Measurements from ENCODE around the gene ADAMTS2. TPM values are rescaled to one million over a fixed set of nuclear protein-coding genes. Genes with fewer than 3 reads are reported as not detected.

Gene ADAMTS2
- total RNA-seq, 1 donor from 2014 or later, result not detected

DNA sequence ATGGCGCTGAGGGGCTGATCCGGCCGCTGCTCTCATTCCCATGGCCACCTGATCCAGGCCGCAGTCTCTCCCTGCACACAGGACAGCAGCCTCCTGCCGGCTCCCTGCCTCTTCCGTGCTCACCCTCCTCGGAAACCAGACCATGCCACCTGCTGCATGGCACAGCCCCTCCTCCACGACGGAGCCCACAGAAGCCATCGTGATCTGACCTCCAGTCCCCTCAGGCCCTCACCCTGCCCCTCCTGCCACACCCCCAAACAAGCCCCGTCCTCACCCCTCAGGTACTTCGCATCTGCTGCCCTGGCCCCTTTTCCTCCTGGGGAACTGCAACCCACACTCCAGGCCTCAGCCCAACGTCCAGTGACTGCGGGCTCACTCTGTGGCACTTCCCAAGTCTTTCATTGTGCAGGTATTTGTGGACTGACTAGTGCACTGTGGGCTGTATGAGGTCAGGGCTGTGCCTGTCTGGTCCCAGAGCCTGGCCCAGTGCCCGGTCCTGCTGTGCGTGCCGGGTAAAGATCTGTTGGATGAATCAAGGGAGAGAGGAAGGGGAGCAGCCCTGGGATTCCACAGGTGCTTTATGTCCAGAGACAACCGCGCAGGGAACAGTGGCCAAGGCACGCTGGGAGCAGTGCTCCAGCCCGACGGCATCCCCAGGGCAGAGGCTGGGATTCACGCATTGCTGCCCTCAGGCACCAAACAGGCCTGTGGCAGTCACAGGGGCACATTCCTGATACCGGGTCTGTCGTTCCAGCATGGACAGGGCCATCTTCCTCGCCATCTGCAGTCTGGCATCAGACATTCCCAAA, 86.1 kb downstream of the ADAMTS2 start:
- intact Hi-C loops (cut with micrococcal nuclease), result no loop called here
- Mint-ChIP-seq H3K4me1 (ENCODE audit: low read depth) (no peaks in the 10 kb centered on the region), H3K27me3 (ENCODE audit: low read depth) (no peaks in the 10 kb centered on the region), H3K4me3 (ENCODE audit: low read depth) (no peak overlapping the region), H3K36me3 (ENCODE audit: low read depth) (no peaks in the 10 kb centered on the region), H3K27ac (no peak overlapping the region), H3K9me3 (no peaks in the 10 kb centered on the region)
- DNase-seq (ENCODE audit: low spot score), result no peak

DNA sequence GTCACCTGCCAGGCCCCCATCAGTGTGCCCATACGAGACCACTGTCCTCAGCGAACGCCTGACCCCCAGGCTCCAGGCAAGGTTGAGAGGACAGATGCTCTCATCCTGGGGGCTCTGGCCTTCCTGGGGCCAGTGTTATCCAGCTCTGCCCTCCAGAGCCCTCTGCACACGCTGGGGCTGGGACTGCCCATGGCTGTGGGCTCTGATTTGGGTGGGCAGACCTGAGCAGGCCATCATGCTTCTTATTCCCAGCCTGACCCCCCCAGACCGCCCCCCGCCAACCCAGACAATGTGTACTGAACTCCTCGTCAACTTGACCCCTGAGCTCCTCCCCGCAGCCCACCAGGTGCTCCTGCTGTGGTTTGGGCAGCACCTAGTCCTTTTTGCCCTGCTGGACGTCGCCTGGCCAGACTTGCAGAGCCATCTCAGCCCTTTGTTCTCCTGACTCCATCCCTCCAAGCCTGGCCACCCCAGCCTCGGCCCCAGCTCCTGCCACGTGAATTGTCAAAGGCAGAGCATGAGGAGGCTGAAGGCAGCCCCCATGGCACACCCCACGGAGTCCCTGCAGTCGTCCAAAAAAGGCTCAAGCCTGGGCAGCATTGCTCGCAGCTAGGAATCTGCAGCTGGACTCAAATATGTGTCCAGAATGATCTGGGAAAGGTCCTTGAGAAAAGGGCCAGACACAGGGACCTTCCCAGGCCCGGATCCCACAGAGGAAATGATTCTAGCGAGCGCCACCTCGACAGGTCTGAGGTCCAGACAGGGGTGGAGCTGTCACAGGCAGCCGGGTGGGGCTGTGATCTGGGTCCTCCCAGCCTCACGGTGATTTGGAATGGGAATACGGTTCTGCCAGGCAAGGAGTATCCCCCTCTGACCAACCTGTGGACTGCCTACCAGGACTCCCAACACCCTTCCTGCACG, 87.0 kb downstream of the ADAMTS2 start:
- no peak for DNase-seq (ENCODE audit: low spot score)
- intact Hi-C loops (cut with micrococcal nuclease), result no loop called here
- Mint-ChIP-seq H3K36me3 (ENCODE audit: low read depth) (no peaks in the 10 kb centered on the region), H3K9me3 (no peaks in the 10 kb centered on the region), H3K27ac (no peak overlapping the region), H3K27me3 (ENCODE audit: low read depth) (no peaks in the 10 kb centered on the region), H3K4me3 (ENCODE audit: low read depth) (no peak overlapping the region), H3K4me1 (ENCODE audit: low read depth) (no peaks in the 10 kb centered on the region)

DNA sequence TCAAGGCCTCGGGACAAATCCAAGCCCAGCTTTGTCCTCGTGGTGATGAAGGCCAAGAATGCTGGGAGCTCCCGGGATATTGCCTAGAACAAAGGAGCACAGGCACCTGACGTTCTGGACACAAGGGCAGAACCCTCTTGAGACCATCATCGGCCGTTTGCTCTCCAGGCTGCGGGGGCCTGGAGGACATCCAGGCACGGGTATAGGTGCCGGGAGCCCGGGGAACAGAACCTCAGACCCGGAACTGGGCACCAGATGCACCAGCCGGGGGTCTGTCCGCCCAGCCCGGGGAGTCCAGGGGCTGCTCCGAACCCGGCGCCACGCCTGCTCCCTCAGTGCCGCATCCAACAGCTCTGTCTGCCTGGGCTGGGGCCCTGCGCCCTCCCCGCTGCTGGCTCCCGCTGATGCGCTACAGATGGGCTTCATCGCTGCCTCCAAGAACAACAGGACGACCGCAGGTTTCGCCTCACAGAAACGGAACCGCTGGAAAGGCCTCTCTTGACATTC, 88.0 kb downstream of the ADAMTS2 start:
- intact Hi-C loops (cut with micrococcal nuclease), result no loop called here
- H3K4me1 Mint-ChIP-seq (ENCODE audit: low read depth), result no peaks in the 10 kb centered on the region
- no peak for DNase-seq (ENCODE audit: low spot score)

DNA sequence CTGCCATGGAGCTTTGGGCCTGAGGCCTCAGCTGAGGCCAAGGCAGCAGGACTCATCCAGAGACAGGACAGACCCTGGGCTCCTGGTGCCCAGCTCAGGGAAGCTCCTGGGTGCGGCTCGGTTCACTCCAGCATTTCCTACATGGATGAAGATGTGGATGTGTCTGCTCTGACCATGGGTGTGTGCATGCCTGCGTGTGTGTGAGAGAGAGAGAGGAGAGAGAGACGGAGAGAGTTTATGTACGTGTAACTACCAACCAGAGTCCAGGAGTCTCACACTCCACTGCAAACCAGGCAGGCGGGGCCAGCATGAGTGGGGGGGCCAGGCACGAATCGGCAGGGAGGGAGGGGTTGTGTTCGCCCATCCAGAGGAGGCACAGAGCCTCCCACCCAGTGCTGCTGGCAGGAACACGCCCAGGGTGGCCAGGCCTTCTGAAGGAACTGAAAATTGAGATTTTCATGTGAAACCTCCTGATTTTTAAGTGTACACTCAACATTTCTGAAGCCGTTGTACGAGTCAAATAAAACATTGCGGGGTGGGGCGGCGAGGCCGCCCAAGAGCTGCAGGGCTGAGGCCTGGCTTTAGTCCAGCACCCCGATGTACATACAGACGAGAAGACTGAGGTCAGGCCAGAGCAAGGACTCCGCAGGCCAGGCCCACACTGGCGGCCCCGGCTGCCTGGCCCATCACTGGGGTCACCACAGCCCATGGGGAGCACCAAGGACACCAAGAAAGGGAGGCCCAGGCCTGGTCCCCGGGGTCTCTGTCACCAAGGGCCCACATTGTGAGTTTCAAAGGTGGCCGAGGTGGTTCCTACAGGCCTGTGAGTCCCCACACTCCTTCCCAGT, 88.7 kb downstream of the ADAMTS2 start:
- no peak for DNase-seq (ENCODE audit: low spot score)
- intact Hi-C loops (cut with micrococcal nuclease), result no loop called here
- Mint-ChIP-seq H3K4me1 (ENCODE audit: low read depth) (no peaks in the 10 kb centered on the region), H3K27me3 (ENCODE audit: low read depth) (no peaks in the 10 kb centered on the region), H3K36me3 (ENCODE audit: low read depth) (no peaks in the 10 kb centered on the region), H3K4me3 (ENCODE audit: low read depth) (no peak overlapping the region), H3K27ac (no peak overlapping the region), H3K9me3 (no peaks in the 10 kb centered on the region)

More for the DNA sequence above, 88.0 kb downstream of the ADAMTS2 start:
- Mint-ChIP-seq H3K9me3 (no peaks in the 10 kb centered on the region), H3K27ac (no peak overlapping the region), H3K27me3 (ENCODE audit: low read depth) (no peaks in the 10 kb centered on the region), H3K4me3 (ENCODE audit: low read depth) (no peak overlapping the region), H3K36me3 (ENCODE audit: low read depth) (no peaks in the 10 kb centered on the region)

DNA sequence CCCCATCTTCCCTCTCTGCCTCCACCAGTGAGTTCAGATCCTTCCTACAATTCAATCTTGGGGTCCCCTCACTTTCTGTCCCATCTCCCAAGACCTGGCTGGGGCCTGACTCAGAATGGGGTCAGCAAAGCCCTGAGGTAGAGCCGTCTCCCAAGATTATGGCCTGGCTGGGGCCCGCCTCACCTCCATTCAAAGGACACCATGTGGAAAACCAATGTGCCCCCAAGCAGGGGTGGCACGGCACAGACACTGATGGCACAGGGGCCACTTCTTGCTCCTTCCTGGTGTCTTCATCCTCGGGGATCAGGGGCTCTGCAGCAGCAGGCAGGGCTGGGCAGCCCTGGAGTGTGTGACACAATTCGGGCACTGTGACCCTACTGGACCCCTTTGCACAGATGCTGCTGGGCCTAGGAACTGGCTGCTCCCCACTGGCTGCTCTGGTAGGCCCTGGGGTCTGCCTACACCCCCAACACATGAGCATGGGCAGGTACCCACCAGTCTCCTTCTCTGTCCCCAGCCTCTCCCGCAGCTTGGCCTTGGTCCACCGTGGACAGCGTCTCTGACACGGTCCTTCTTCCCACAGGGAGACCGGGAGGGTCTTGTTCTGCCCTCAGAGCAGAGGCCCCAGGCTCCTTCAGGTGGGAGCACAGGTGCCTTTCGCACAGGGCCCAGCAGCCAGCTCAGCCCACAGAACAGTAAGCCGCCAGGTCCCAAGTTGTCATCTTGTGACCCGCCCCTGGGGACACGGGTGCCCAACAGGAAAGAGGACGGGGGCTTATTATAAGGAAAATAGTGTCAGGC, 89.5 kb downstream of the ADAMTS2 start:
- Mint-ChIP-seq H3K4me3 (ENCODE audit: low read depth) (no peak overlapping the region), H3K36me3 (ENCODE audit: low read depth) (no peaks in the 10 kb centered on the region), H3K4me1 (ENCODE audit: low read depth) (no peaks in the 10 kb centered on the region), H3K9me3 (no peaks in the 10 kb centered on the region), H3K27ac (no peak overlapping the region), H3K27me3 (ENCODE audit: low read depth) (no peaks in the 10 kb centered on the region)
- no peak for DNase-seq (ENCODE audit: low spot score)
- intact Hi-C loops (cut with micrococcal nuclease), result no loop called here

DNA sequence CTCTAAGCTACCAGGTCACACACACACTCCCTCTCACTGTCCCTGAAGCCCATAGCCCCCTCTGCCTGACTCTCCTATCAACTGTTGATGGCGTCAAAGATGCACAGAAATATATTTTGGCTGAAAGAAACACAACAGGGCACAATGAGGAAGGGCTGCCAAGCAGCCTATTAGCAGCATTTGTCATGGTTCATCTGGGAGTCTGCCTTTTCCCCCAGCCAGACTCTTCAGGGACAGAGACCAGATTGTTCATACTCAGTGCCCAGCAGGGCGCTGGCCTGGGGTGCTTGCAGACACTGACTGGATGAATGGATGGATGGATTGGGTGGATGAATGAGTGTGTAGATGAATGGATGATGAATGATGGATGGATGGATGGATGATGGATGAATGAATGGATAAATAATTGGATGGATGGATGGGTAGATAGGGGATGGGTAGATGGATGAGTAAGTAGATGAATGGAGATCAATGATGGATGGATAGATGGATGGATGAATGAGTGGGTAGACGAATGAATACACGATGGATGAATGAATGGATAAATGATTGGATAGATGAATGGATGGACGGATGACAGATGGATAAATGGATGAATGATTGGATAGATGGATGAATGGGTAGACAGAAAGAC, 90.5 kb downstream of the ADAMTS2 start:
- Mint-ChIP-seq H3K4me3 (ENCODE audit: low read depth) (no peak overlapping the region), H3K36me3 (ENCODE audit: low read depth) (no peaks in the 10 kb centered on the region), H3K4me1 (ENCODE audit: low read depth) (no peaks in the 10 kb centered on the region), H3K9me3 (no peaks in the 10 kb centered on the region), H3K27me3 (ENCODE audit: low read depth) (no peaks in the 10 kb centered on the region), H3K27ac (no peak overlapping the region)
- intact Hi-C loops (cut with micrococcal nuclease), result no loop called here
- no peak for DNase-seq (ENCODE audit: low spot score)

DNA sequence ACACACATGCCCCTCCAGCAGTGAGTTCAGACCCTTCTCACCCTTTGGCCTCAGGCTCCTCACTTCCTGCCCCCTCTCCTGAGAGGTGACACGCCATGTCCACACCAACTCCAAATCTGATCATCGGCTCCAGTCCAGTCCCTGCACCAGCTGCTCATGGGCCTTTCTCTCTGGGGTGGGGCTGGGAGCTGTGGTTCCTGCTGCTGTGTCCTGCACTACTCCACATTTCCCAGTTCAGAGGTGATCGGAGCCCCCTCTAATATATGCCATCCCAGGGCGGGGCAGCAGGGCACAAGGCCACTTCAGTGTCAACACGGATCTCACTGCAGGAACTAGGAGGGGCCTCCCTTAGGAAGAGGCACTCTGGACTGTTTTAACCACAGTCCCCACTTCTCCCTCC, 91.5 kb downstream of the ADAMTS2 start:
- Mint-ChIP-seq H3K27ac (no peak overlapping the region), H3K27me3 (ENCODE audit: low read depth) (no peaks in the 10 kb centered on the region), H3K36me3 (ENCODE audit: low read depth) (no peaks in the 10 kb centered on the region), H3K9me3 (no peaks in the 10 kb centered on the region), H3K4me1 (ENCODE audit: low read depth) (no peaks in the 10 kb centered on the region), H3K4me3 (ENCODE audit: low read depth) (no peak overlapping the region)
- DNase-seq (ENCODE audit: low spot score), result no peak
- intact Hi-C loops (cut with micrococcal nuclease), result no loop called here

DNA sequence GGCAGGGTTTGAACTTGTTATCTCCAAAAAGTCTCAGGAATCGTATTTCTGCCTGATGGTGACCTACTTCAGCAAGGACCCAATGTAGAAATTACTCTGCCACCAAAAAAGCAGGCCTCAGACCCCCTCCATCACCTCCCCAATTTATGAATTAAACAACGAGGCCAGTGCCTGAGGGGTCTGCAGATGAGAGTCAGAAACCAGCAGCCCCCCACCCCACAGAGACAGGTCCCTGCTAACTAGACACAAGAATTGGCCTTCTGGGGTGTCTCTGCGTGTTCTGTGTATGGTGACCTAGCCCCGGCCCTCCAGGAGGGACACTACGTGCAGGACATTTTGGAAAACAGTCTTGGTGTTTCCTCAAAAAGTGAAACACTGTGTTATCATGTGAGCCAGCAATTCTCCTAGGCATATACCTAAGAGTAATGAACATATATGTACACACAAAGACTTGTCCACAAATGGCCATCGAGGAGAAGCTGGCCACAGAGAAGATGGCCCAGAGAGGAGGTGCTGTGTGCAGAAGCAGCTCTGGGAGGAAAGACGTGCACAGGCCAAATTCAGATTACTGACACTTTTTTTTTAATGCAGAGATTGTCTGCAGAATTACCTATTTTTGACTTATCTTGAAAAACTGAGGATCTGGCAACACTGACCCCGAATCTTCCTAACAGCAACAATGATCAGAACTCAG, 93.8 kb downstream of the ADAMTS2 start:
- Mint-ChIP-seq H3K4me1 (ENCODE audit: low read depth) (no peaks in the 10 kb centered on the region), H3K27ac (no peak overlapping the region), H3K9me3 (peaks cover 3% of the 10 kb centered on the region), H3K27me3 (ENCODE audit: low read depth) (no peaks in the 10 kb centered on the region), H3K36me3 (ENCODE audit: low read depth) (no peaks in the 10 kb centered on the region), H3K4me3 (ENCODE audit: low read depth) (no peak overlapping the region)
- intact Hi-C loops (cut with micrococcal nuclease), result no loop called here
- DNase-seq (ENCODE audit: low spot score), result no peak

DNA sequence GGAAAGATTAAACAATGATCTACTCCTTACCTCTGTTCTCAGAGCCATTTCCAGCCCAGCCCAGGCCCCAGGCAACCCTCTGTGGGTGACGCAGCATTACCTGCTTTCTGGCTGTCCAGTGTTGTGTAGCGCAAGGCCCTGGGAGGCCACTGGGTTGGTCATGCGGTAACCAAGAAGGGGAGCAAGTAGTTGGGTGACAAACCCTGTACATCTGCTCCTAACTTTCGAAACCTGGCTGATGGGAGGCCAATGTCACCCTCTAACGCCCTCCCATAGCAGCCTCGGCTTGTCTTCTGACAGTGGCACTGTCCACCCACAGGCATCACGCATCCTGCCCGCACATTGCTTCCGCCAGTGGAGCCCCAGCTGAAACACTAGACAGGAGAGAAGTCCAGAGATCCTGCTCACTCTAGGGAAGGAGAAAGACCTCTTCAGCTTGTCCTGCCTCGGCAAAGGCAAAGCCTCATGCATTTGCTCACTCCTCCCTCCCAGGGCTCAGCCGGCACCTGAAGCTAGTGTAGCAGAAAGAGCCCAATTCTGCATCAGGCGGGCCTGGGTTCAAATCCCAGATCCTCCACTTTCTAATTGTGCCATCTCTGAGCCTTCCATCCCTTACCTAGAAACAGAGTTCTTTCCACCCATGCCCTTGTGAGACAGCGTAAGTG, 94.6 kb downstream of the ADAMTS2 start:
- no peak overlapping the region for H3K27ac Mint-ChIP-seq
- peaks cover 5% of the 10 kb centered on the region for H3K9me3 Mint-ChIP-seq
- no peaks in the 10 kb centered on the region for H3K27me3 Mint-ChIP-seq (ENCODE audit: low read depth)
- intact Hi-C loops (cut with micrococcal nuclease), result no loop called here
- H3K36me3 Mint-ChIP-seq (ENCODE audit: low read depth), result no peaks in the 10 kb centered on the region
- no peak for DNase-seq (ENCODE audit: low spot score)
- H3K4me1 Mint-ChIP-seq (ENCODE audit: low read depth), result no peaks in the 10 kb centered on the region
- H3K4me3 Mint-ChIP-seq (ENCODE audit: low read depth), result no peak overlapping the region

DNA sequence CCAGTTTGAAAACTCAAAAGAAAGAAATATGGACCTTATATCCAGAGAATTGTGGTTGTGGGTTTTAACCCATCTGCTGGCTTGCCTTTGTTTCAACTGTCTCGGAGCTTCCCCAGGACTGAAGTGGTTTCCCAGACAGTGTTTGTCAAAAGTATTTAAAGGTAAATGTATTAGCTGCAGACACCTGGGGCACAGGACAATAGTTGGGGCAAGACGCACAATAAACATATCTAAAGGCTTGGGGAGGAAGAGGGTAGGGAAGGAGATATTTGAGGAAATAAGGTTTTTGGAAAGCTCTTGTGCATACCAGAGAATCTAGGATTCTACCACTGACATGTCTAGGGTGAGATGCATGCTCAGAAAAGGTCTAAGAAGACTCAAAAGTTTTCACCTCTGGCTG, 99.0 kb downstream of the ADAMTS2 start:
- H3K27ac Mint-ChIP-seq, result no peak overlapping the region
- H3K9me3 Mint-ChIP-seq, result peaks cover 5% of the 10 kb centered on the region
- no peaks in the 10 kb centered on the region for H3K27me3 Mint-ChIP-seq (ENCODE audit: low read depth)
- no peak for DNase-seq (ENCODE audit: low spot score)
- no peaks in the 10 kb centered on the region for H3K36me3 Mint-ChIP-seq (ENCODE audit: low read depth)
- no peaks in the 10 kb centered on the region for H3K4me1 Mint-ChIP-seq (ENCODE audit: low read depth)
- intact Hi-C loops (cut with micrococcal nuclease), result no loop called here
- H3K4me3 Mint-ChIP-seq (ENCODE audit: low read depth), result no peak overlapping the region

DNA sequence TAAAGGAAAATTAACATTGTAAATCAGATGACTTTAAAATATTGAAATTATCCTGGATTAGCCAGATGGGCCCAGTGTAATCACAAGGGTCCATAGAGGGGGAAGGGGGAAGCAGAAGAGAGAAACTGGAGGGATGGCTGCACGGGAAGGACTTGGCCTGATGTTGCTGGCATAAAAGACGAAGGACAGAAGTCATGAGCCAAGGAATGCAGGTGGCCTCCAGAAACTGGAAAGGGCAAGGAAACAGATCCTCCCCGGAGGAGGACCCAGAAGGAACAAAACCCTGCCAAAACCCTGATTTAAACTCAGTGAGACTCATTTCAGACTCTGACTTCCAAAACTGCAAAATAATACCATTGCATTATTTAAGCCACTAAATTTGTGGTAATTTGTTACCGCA, 100.2 kb downstream of the ADAMTS2 start:
- DNase-seq (ENCODE audit: low spot score), result no peak
- H3K27me3 Mint-ChIP-seq (ENCODE audit: low read depth), result no peaks in the 10 kb centered on the region
- intact Hi-C loops (cut with micrococcal nuclease), result no loop called here
- no peak overlapping the region for H3K4me3 Mint-ChIP-seq (ENCODE audit: low read depth)
- peaks cover 5% of the 10 kb centered on the region for H3K9me3 Mint-ChIP-seq
- H3K4me1 Mint-ChIP-seq (ENCODE audit: low read depth), result no peaks in the 10 kb centered on the region
- no peaks in the 10 kb centered on the region for H3K36me3 Mint-ChIP-seq (ENCODE audit: low read depth)
- H3K27ac Mint-ChIP-seq, result no peak overlapping the region

All from activated T-helper 2 cell treated with anti-CD3 and anti-CD28 coated beads, Interferon-gamma antibody, Interleukin-2, Interleukin-4, amounts not matched to agents 10 μg/mL and 5 μg/mL and 100 μg/mL, durations not matched to agents 14 hours and 24 hours and 36 hours (primary cell).